ENCODE data around the gene SPTBN5.

The SPTBN5 gene

GRCh38 chr15:41922353-41922752, 28.5 kb upstream of the SPTBN5 start:
- TF ChIP-seq EZH2 (IDR thresholded peaks at IDR 0.05) (no peak), POLR2AphosphoS5 (IDR thresholded peaks at IDR 0.05; ENCODE audit: borderline replicate concordance, low read depth, low read length) (no peak), FOXP2 (optimal IDR thresholded peaks at IDR 0.05; ENCODE audit: control extremely low read depth, extremely low read length, insufficient read depth) (no peak)
- Histone ChIP-seq H3K9me3 (ENCODE audit: low read depth, low read length) (no peaks in the 10 kb centered on the region), H3K27ac (no peak overlapping the region), H3K4me3 (no peak overlapping the region), H3K36me3 (ENCODE audit: insufficient read depth, low read length) (no peaks in the 10 kb centered on the region), H3K9ac (ENCODE audit: insufficient read length) (no peak overlapping the region)
- DNase-seq (ENCODE audit: low read depth, low spot score) = no peak

DNA sequence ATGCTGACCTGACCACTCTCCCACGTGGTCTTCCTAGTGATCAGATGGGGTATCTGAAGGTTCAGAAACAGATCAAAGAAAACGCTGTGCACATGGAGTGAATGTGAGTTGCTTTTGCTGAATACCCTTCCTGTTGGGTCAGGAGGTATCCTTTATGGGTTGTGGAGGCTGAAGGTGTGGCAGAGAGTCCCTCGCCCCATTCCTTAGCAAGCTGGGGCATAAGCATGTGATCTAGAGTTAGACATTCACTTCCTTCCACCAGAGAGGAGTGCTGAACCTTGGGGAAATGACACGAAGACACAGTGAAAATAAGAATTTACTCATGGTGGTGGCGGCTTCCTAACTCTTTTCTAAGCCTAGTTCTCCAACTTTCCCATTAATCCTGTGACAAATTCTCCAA, 27.8 kb upstream of the SPTBN5 start:
- Histone ChIP-seq H3K36me3 (ENCODE audit: insufficient read depth, low read length) (no peaks in the 10 kb centered on the region), H3K4me3 (no peak overlapping the region), H3K9me3 (ENCODE audit: low read depth, low read length) (no peaks in the 10 kb centered on the region), H3K27ac (no peak overlapping the region), H3K9ac (ENCODE audit: insufficient read length) (no peak overlapping the region)
- DNase-seq (ENCODE audit: low read depth, low spot score) = no peak
- TF ChIP-seq POLR2AphosphoS5 (IDR thresholded peaks at IDR 0.05; ENCODE audit: borderline replicate concordance, low read depth, low read length) (no peak), FOXP2 (optimal IDR thresholded peaks at IDR 0.05; ENCODE audit: control extremely low read depth, extremely low read length, insufficient read depth) (no peak), EZH2 (IDR thresholded peaks at IDR 0.05) (no peak)

- no peak for TF ChIP-seq POLR2AphosphoS5 (IDR thresholded peaks at IDR 0.05; ENCODE audit: borderline replicate concordance, low read depth, low read length)
- TF ChIP-seq FOXP2 (optimal IDR thresholded peaks at IDR 0.05; ENCODE audit: control extremely low read depth, extremely low read length, insufficient read depth) = no peak
- TF ChIP-seq EZH2 (IDR thresholded peaks at IDR 0.05) = no peak
- Histone ChIP-seq H3K9me3 (ENCODE audit: low read depth, low read length) (no peaks in the 10 kb centered on the region), H3K27ac (no peak overlapping the region), H3K36me3 (ENCODE audit: insufficient read depth, low read length) (no peaks in the 10 kb centered on the region), H3K4me3 (no peak overlapping the region), H3K9ac (ENCODE audit: insufficient read length) (no peak overlapping the region)
- DNase-seq (ENCODE audit: low read depth, low spot score) = no peak
Measured at GRCh38 chr15:41921167-41921566, 27.3 kb upstream of the SPTBN5 start.

DNA sequence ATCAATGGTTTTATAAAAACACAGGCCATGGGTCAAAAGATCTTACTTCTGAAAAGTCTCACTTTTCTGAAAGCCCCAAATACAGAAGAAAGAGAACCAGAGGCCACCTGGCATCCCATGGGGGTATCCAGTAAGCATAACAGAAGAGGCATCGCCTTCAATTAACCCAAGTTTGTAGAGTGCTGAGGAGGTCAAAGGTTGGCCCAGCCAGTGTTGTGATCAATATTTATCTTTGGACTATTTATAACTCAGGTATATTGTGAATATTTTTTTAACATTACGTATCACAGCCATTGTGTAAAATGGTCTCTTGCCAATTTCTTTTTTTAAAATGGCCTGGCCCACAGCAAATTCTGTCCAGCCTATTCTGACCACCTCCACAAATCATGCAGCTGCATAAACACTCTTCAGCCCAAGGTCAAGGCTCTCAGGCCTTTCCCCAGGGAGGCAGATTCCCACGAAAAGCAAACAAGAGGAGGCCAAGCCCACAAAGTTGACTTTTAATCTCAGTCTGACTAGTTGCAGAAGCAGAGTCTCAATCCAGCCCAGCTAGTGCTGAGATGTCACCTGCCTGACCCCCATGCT, 26.2 kb upstream of the SPTBN5 start:
- no peak for TF ChIP-seq FOXP2 (optimal IDR thresholded peaks at IDR 0.05; ENCODE audit: control extremely low read depth, extremely low read length, insufficient read depth)
- TF ChIP-seq EZH2 (IDR thresholded peaks at IDR 0.05) = no peak
- no peak for TF ChIP-seq POLR2AphosphoS5 (IDR thresholded peaks at IDR 0.05; ENCODE audit: borderline replicate concordance, low read depth, low read length)
- no peak for DNase-seq (ENCODE audit: low read depth, low spot score)

GRCh38 chr15:41919201-41919820, 25.5 kb upstream of the SPTBN5 start:
- no peak overlapping the region for H3K9ac ChIP-seq (ENCODE audit: insufficient read length)

More for the DNA sequence above, 26.2 kb upstream of the SPTBN5 start:
- H3K27ac ChIP-seq = no peak overlapping the region
- no peak overlapping the region for H3K4me3 ChIP-seq
- H3K9me3 ChIP-seq (ENCODE audit: low read depth, low read length) = no peaks in the 10 kb centered on the region
- H3K36me3 ChIP-seq (ENCODE audit: insufficient read depth, low read length) = no peaks in the 10 kb centered on the region
- H3K9ac ChIP-seq (ENCODE audit: insufficient read length) = no peak overlapping the region

DNA sequence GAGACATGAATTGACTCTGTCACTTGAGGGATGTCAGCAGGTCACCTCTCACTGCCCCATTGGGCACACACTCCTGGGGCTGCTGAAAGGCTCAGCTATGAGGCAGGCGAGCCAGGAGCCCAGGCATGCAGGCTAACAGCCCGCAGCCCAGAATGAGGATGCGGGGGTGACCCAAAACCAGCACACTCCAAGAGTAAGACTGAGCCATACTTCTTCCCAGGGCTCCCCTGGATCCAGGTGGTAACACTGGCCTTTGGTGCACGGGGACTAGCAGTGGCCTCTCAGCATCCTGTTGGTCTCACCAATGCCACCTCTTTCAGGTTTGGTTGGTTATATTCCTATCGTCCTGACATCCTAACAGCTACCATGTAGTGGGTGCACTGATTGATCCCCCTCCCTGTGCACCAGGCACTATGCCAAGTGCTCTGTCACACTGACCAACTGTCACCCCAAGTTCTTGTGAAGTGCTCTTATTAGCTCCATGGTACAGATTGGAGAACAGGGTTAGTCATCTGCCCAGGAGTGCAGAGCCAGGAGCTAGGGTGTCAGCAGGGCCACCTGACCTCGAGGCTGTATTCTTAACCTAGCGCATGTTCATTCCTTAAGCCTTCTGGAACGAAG, 24.8 kb upstream of the SPTBN5 start:
- Histone ChIP-seq H3K36me3 (ENCODE audit: insufficient read depth, low read length) (no peaks in the 10 kb centered on the region), H3K27ac (no peak overlapping the region), H3K9ac (ENCODE audit: insufficient read length) (no peak overlapping the region), H3K4me3 (no peak overlapping the region), H3K9me3 (ENCODE audit: low read depth, low read length) (no peaks in the 10 kb centered on the region)
- TF ChIP-seq FOXP2 (optimal IDR thresholded peaks at IDR 0.05; ENCODE audit: control extremely low read depth, extremely low read length, insufficient read depth) = no peak
- TF ChIP-seq EZH2 (IDR thresholded peaks at IDR 0.05) = no peak
- TF ChIP-seq POLR2AphosphoS5 (IDR thresholded peaks at IDR 0.05; ENCODE audit: borderline replicate concordance, low read depth, low read length) = no peak
- no peak for DNase-seq (ENCODE audit: low read depth, low spot score)

More at GRCh38 chr15:41919201-41919820, 25.5 kb upstream of the SPTBN5 start:
- Histone ChIP-seq H3K9me3 (ENCODE audit: low read depth, low read length) (no peaks in the 10 kb centered on the region), H3K27ac (no peak overlapping the region), H3K4me3 (no peak overlapping the region), H3K36me3 (ENCODE audit: insufficient read depth, low read length) (no peaks in the 10 kb centered on the region)
- TF ChIP-seq EZH2 (IDR thresholded peaks at IDR 0.05) = no peak
- no peak for TF ChIP-seq FOXP2 (optimal IDR thresholded peaks at IDR 0.05; ENCODE audit: control extremely low read depth, extremely low read length, insufficient read depth)
- no peak for TF ChIP-seq POLR2AphosphoS5 (IDR thresholded peaks at IDR 0.05; ENCODE audit: borderline replicate concordance, low read depth, low read length)
- no peak for DNase-seq (ENCODE audit: low read depth, low spot score)

DNA sequence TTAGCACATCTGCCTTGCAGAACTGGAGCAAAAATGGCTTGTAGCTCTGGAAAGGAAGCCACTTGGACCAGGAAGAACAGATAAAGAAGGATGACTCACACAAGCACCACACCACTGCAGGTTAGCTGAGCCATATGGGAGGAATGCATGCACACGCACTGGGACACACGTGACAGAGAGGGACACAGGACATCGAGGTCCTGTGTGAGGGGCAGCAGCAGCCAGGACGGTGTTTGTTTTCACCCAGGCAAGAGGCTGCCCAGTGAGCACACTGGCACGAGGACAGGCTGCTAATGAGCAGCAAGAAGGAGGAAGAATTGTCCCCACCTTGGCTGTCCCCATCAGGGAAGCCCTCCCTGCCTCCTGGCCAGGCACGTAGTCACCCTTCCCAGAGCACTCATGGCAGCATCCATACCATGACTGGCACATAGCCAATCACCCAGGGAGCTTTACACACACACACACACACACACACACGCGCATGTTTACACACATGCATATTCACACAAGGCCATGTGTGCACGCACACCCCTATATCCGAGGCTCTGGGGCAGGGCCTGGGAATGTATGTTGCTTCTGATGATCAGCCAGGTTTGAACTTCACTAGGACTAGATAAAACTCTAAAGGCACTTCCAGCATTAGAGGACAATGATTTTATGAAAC, 24.0 kb upstream of the SPTBN5 start:
- TF ChIP-seq EZH2 (IDR thresholded peaks at IDR 0.05) = no peak
- TF ChIP-seq FOXP2 (optimal IDR thresholded peaks at IDR 0.05; ENCODE audit: control extremely low read depth, extremely low read length, insufficient read depth) = no peak
- no peak for TF ChIP-seq POLR2AphosphoS5 (IDR thresholded peaks at IDR 0.05; ENCODE audit: borderline replicate concordance, low read depth, low read length)
- no peak for DNase-seq (ENCODE audit: low read depth, low spot score)
- H3K36me3 ChIP-seq (ENCODE audit: insufficient read depth, low read length) = no peaks in the 10 kb centered on the region

More for the DNA sequence above, 24.0 kb upstream of the SPTBN5 start:
- no peak overlapping the region for H3K4me3 ChIP-seq
- H3K9me3 ChIP-seq (ENCODE audit: low read depth, low read length) = no peaks in the 10 kb centered on the region
- H3K27ac ChIP-seq = no peak overlapping the region
- no peak overlapping the region for H3K9ac ChIP-seq (ENCODE audit: insufficient read length)
